ENCODE results near the gene KCTD16. TPM values are rescaled to one million over a fixed set of nuclear protein-coding genes. Genes with fewer than 3 reads are reported as not detected.

The KCTD16 gene
- total and polyA plus RNA-seq, 11 donors, result 0.02 to 0.32 (median 0.12) TPM; not detected in 3

DNA sequence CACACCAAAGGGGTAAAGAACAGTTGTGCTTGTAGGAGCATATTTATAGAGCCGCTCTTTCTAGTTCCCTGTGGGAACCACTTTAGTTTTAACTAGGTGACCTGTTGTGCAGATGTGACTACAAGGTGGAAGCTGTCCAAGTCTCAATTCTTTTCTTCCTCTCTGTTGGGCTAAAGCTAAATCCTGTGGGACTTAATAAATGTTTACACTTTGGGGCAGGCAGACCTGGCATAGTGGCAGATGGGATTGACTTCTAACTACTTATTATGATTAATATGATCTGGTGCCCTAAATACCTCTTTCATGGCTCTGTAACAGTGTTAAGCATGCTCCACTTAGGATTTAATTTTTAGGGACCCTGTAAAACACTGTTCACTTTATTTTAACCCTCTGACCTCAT is 265.3 kb downstream of the KCTD16 start:
- ATAC-seq, result no peak
- intact Hi-C loops (cut with DNase I), result no loop called here
- 52 to 70% (median 61%) methylated on average over 1 of the region's 1 CpG for WGBS, 4 donors

GRCh38 chr5:144438237-144438636 is 267.6 kb downstream of the KCTD16 start:
- WGBS, 4 donors, result 84 to 98% (median 97%) methylated on average over 4 of the region's 4 CpGs
- Histone ChIP-seq H3K9me3 (peaks cover 0 to 37% (median 15%) of the 10 kb centered on the region in 12 donors), H3K4me1 (no peaks in the 10 kb centered on the region), H3K36me3 (no peaks in the 10 kb centered on the region), H3K27me3 (no peaks in the 10 kb centered on the region), H3K4me3 (no peak overlapping the region), H3K27ac (no peak overlapping the region)
- TF ChIP-seq POLR2A (IDR thresholded peaks at IDR 0.05) (no peak), CTCF (IDR thresholded peaks at IDR 0.05) (no peak)
- DNase-seq, result no peak
- ATAC-seq, result no peak
- intact Hi-C loops (cut with DNase I), result no loop called here

More for the DNA sequence above, 265.3 kb downstream of the KCTD16 start:
- no peak for DNase-seq
- Histone ChIP-seq H3K9me3 (peaks cover 0 to 14% (median 1%) of the 10 kb centered on the region in 12 donors), H3K27me3 (no peaks in the 10 kb centered on the region), H3K4me1 (no peaks in the 10 kb centered on the region), H3K36me3 (no peaks in the 10 kb centered on the region), H3K4me3 (no peak overlapping the region), H3K27ac (no peak overlapping the region)
- TF ChIP-seq POLR2A (IDR thresholded peaks at IDR 0.05), result no peak
- TF ChIP-seq CTCF (IDR thresholded peaks at IDR 0.05), result no peak

DNA sequence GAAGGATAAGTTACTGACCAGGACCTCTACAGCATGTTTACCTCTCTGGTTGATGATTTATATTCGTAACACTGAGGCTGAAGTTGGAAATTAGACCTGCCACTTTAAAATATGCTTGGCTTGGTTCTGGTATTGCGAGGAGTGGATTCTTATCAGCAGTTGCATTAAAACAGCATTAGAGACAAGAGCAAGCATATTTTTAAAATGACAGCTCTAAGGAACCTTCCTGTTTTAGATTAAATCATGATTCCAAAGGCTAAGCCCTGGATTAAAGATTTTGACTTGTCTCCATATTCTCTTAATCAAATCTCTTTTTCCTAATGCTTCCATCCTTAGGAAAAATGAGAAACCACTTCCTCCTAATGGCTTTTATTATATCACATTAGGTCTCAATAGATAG is 277.8 kb downstream of the KCTD16 start:
- no peaks in the 10 kb centered on the region for H3K9me3 ChIP-seq
- intact Hi-C loops (cut with DNase I), result no loop called here
- H3K36me3 ChIP-seq, result no peaks in the 10 kb centered on the region
- no peaks in the 10 kb centered on the region for H3K4me1 ChIP-seq
- no peak for DNase-seq
- WGBS, 4 donors, result 62 to 67% (median 65%) methylated on average over 2 of the region's 2 CpGs
- H3K27me3 ChIP-seq, result no peaks in the 10 kb centered on the region
- no peak overlapping the region for H3K4me3 ChIP-seq
- no peak for TF ChIP-seq POLR2A (IDR thresholded peaks at IDR 0.05)
- TF ChIP-seq CTCF (IDR thresholded peaks at IDR 0.05), result no peak
- ATAC-seq, result no peak
- H3K27ac ChIP-seq, result no peak overlapping the region

- DNase-seq (no peak), ATAC-seq (no peak)
- no peaks in the 10 kb centered on the region for H3K4me1 ChIP-seq
- no peak overlapping the region for H3K4me3 ChIP-seq
- no peak overlapping the region for H3K27ac ChIP-seq
- no peaks in the 10 kb centered on the region for H3K36me3 ChIP-seq
- no peaks in the 10 kb centered on the region for H3K9me3 ChIP-seq
- H3K27me3 ChIP-seq, result no peaks in the 10 kb centered on the region
- intact Hi-C loops (cut with DNase I), result no loop called here
- WGBS, 4 donors, result 88 to 94% (median 90%) methylated on average over 2 of the region's 2 CpGs
- TF ChIP-seq POLR2A (IDR thresholded peaks at IDR 0.05) (no peak), CTCF (IDR thresholded peaks at IDR 0.05) (no peak)
Measured at GRCh38 chr5:144451187-144451973, 280.7 kb downstream of the KCTD16 start.

Data from heart left ventricle (tissue), 16 donors.